SU-DHL-6 (cell line): Measurements from ENCODE around the gene OR1S2.

Source experiments
- H2AFZ ChIP-seq: fragments of 200-600 bp; sonication (generic); 2 replicates; pipeline ENCODE4 v1.6.1; 2014; ENCODE audit warnings: low read depth, mild to moderate bottlenecking, moderate library complexity, mixed read lengths, antibody characterized with exemption, low read length; ENCODE audit not compliant: severe bottlenecking
- H3F3A ChIP-seq: fragments of 200-600 bp; shearing (Covaris generic); 2 replicates; pipeline ENCODE4 v1.6.0; 2016; ENCODE audit warnings: antibody characterized with exemption, mild to moderate bottlenecking; ENCODE audit not compliant: insufficient read depth
- H3K27ac ChIP-seq: fragments of 200-600 bp; sonication (generic); 2 replicates; pipeline ENCODE4 v1.5.1; 2016; ENCODE audit warnings: low read depth, mild to moderate bottlenecking, low read length, moderate library complexity, mixed read lengths
- H3K27me3 ChIP-seq: fragments of 200-600 bp; sonication (generic), shearing (Covaris generic); 2 replicates; pipeline ENCODE4 v1.6.0; 2014; ENCODE audit warnings: mild to moderate bottlenecking, low read length
- H3K36me3 ChIP-seq: fragments of 200-600 bp; sonication (generic); 2 replicates; pipeline ENCODE4 v1.6.1; 2014; ENCODE audit warnings: mild to moderate bottlenecking, low read length, mixed read lengths
- H3K4me2 ChIP-seq: fragments of 300-600, 200-600 bp; shearing (Covaris generic), sonication (generic); 2 replicates; pipeline ENCODE4 v1.6.0; 2014; ENCODE audit warnings: low read length, low read depth, mild to moderate bottlenecking; ENCODE audit not compliant: poor library complexity, severe bottlenecking
- H3K4me3 ChIP-seq: fragments of 200-600 bp; sonication (generic); 2 replicates; pipeline ENCODE4 v1.5.1; 2014; ENCODE audit warnings: antibody characterized with exemption, low read length, mild to moderate bottlenecking, mixed read lengths; ENCODE audit not compliant: insufficient read depth, poor library complexity, severe bottlenecking
- H3K79me2 ChIP-seq: fragments of 200-600 bp; sonication (generic); 2 replicates; pipeline ENCODE4 v1.6.1; 2014; ENCODE audit warnings: mild to moderate bottlenecking, low read length, moderate library complexity; ENCODE audit not compliant: insufficient read depth
- H3K9ac ChIP-seq: fragments of 200-600 bp; sonication (generic); 2 replicates; pipeline ENCODE4 v1.7.0; 2014; ENCODE audit warnings: mild to moderate bottlenecking, low read length
- H3K9me2 ChIP-seq: fragments of 200-600 bp; sonication (generic); replicated peaks from 2 replicates; pipeline ENCODE4 v1.6.1; 2014; ENCODE audit warnings: low read length; ENCODE audit not compliant: insufficient read depth
- H3K9me3 ChIP-seq: fragments of 200-600 bp; sonication (generic); 2 replicates; pipeline ENCODE4 v1.6.1; 2014; ENCODE audit warnings: low read length, mixed read lengths; ENCODE audit not compliant: insufficient read depth
- H4K20me1 ChIP-seq: fragments of 200-600 bp; sonication (generic); 2 replicates; pipeline ENCODE4 v1.6.1; 2014; ENCODE audit warnings: low read depth, mild to moderate bottlenecking, antibody characterized with exemption, low read length, moderate library complexity, mixed read lengths
- CTCF ChIP-seq: fragments of 200-600 bp; sonication (generic); IDR thresholded peaks from one replicate; pipeline ENCODE4 v1.5.1; 2017; ENCODE audit warnings: antibody characterized with exemption, mild to moderate bottlenecking, low read length, moderate library complexity; ENCODE audit not compliant: insufficient read depth, poor library complexity, severe bottlenecking
- EZH2phosphoT487 ChIP-seq: fragments of 200-600 bp; sonication (generic), shearing (Covaris generic); conservative IDR thresholded peaks from 2 replicates; pipeline ENCODE4 v1.6.1; 2018; ENCODE audit warnings: mild to moderate bottlenecking, antibody characterized with exemption, low read length, moderate library complexity, mixed read lengths

The OR1S2 gene

DNA sequence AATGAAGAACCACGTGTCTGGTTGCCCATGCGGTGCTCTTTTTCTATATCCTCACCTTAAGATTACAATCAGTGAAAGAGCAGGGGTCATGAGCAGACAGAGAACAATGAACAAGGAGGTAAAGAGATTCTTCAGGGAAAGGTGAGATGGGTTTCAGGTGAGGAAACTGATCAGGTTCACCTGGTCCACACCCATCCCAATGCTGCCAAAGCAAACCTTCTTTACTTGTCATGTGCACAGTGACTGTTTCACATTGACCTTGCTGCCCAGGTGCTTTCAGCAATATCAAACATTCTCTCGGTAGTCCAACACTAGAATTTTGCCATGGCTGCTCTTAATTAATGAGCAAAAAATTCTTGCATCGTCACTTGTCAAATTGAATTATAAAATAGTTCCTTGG is 39.6 kb downstream of the OR1S2 start:
- Histone ChIP-seq H3K27me3 (no peaks in the 10 kb centered on the region), H3K4me3 (no peak overlapping the region), H2AFZ (no peak overlapping the region), H3K9me2 (no peaks in the 10 kb centered on the region; the same call in 1 of the 2 replicates), H3K9ac (no peak overlapping the region), H3K27ac (no peak overlapping the region), H4K20me1 (no peaks in the 10 kb centered on the region), H3K36me3 (no peaks in the 10 kb centered on the region), H3K9me3 (no peaks in the 10 kb centered on the region), H3K4me2 (no peak overlapping the region), H3F3A (no peaks in the 10 kb centered on the region), H3K79me2 (no peaks in the 10 kb centered on the region)
- TF ChIP-seq CTCF (no peak), EZH2phosphoT487 (no peak)
